Superior temporal gyrus (tissue), 1 donor: Measurements from ENCODE around the gene LYRM7.
"Not testable (repeated sequence)": the region's sequence is repeated elsewhere in the genome, so short reads cannot be mapped to it uniquely, and the experiment has no call there.

Experiments used
- DNase-seq: peaks from one replicate; pipeline ENCODE4 v3.0.0-alpha.2; 2016; ENCODE audit errors: extremely low spot score

Gene LYRM7

DNA sequence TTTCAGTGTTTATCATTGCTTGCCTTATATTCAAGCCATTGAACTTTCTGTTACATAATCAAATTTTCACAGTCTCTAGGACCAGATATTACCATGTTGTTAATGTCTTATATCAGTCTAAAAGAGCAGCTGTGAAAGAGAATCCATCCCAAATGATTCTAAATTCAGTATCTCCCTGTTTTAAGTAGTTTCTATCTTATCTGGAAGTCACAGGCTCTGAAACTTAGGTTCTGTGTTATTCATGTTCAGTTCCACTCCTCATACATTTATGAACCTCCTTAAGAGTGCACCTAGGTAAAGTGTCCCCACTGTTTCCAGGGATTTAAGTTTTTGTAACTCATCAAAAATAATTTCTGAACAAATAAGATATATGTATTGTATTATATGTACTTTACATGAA, 9.7 kb downstream of the LYRM7 start:
- no peak for DNase-seq

DNA sequence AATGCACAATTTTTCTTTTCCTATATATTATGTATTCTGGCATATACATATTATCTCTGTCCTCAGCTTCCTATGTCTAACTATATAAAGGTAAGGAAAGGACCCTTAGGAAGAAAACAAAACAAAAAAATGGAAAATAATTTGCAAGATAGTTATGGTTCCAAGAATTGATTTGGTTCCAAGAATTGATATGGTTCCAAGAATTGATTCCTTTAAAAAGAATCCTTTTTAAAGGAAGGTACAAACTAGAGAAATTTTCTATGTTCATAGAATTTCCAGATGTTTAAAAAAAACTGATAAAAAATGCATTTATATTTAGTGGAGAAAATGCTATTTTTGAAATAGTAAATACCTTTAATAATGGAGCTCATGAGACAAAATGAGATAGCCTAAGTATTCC, 12.1 kb downstream of the LYRM7 start:
- no peak for DNase-seq

DNA sequence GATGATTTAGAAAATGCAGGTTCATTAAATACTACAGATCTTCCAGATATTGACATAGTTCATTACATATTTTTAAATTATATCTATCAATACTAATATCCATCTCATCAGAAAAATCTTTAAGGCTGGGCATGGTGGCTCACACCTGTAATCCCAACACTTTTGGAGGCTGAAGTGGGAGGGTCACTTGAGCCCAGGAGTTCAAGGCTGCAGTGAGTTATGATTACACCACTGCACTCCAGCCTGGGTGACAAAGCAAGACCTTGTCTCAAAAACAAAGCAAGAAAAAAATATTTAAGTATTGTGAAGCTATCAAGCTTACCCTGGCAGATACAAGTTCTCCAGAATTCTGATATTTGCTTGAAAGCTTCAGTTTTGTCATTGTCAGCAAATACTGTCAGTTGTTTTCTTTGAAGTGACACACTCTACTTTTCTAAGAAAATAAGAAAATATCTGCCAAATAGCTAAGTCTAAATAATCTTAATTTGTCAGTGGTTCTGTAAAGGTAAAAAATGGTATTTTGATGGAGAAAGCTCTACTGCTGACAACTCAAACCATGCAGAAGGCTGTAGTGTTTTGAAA, 14.9 kb downstream of the LYRM7 start:
- DNase-seq = no peak

DNA sequence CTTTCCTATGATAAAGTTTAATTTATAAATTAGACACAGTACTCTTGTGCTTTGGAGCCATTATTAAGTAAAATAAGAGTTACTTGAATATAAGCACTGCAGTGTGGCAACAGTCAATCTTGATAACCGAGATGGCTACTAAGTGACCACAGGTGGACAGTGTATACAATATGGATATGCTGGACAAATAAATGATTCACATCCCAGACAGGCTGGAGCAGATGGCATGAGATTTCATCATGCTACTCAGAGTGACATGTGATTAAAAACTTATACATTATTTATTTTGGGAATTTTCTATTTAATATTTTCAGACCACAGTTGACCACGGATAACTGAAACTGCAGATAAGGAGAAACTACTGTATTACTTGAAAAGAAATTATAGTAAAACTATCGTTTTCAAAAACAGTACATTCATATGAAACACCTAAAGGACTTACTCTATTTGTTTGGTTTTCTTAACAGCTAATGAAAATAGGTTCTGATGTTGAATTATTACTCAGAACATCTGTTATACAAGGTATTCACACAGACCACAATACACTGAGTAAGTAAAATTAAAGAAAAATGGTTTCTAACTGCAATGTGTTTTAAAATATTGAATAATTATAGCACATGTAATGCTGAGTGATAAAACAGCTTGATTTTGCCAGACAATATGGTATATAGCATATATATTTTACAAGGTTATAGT, 16.0 kb downstream of the LYRM7 start:
- DNase-seq = no peak

DNA sequence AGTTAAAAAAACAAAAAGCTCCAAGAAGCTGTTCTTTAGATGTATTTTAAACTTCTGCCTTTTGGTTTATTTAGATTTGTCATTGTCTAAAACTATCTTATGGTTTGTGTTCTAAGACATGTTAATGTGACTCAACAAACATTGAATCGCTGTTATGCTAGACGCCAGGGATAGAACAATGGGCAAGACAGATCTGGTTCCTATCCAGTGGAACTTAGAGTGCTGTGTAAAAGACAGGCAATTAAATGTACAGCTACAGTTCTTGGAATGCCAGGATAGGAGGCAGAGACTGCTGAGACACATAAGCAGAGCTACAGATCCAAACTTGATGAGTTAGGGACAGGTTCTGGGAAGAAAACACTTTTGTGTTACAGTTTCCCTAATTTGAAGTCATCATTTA, 22.4 kb downstream of the LYRM7 start:
- DNase-seq = peak; percentile 60

DNA sequence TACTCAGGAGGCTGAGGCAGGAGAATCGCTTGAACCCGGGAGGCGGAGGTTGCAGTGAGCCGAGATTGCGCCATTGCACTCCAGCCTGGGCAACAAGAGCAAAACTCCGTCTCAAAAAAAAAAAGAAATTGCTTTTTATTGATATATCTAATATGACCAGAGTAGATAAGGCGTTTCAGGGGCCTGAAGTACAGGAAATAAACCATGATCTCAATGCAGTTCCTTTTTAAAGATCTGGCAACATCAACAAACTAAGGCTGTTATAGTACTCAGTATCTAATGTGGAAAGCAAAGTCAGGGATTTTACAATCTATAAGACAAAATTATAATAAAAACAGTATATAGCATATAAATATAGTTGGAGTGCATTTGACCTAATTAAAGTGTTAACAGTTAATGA, 23.2 kb downstream of the LYRM7 start:
- DNase-seq = not testable (repeated sequence)

DNA sequence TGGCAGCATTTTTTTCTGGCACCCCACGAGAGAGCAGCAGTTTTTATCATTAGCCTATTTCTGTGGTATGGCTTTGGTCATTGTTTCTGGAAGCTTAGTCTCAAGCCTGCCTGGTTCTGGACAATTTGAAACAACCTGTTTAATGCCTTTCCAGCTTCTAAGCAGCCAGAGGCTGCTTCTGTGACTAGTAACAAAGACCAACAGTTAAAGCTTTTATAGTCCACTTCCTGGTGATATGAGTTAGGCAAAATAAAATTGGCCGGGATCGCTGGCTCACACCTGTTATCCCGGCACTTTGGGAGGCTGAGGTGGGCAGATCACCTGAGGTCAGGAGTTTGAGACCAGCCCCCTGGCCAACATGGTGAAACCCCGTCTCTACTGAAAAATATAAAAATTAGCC, 24.0 kb downstream of the LYRM7 start:
- no peak for DNase-seq

DNA sequence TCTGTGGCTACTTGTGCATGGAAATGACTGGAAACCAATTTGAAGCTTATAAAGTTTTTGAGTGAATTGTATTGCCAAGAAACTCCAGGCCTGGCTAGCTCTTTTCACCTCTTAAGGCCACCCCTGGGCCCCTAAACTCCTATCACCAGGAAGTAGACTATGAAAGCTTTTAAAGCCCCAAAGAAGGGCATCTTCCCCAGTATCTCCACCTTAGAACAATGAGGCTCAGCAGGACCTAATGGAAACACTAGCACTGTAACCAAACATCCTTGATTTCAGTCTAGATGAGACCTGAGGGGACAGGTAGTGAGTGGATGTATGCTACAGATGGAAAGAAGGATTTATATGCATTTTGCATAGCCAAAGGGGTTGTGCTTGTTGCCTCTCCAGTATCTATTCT, 25.0 kb downstream of the LYRM7 start:
- no peak for DNase-seq

DNA sequence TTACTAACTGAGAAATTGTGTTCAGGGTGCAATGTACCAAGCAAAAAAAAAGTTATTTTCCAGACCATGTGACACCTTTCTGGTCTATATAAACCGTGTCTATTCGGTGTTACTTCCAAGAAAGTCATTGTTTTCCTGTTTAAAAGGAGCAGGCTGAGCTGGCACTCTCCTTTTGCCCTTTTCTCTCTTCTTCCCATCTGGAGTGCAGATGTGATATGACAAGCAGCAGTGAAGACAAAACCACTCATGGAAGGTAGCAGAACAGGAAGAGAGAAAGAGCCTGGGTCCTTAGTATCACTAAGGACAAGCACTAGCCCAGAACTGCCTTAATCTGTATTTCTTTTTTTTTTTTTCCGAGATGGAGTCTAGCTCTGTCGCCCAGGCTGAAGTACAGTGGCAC, 25.6 kb downstream of the LYRM7 start:
- no peak for DNase-seq

DNA sequence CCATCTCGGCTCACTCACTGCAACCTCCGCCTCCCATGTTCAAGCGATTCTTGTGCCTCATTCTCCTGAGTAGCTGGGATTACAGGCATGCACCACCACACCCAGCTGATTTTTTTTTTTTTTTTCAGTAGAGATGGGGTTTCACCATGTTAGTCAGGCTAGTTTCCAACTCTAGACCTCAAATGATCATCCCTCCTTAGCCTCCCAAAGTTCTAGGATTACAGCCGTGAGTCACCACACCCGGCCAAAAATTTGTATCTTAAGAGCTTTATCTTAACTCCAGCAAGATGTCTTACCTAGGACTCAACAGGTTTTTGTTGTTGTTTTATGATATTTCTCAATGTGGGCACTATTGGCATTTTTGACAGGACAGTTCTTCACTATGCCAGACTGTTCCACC, 27.9 kb downstream of the LYRM7 start:
- no peak for DNase-seq

DNA sequence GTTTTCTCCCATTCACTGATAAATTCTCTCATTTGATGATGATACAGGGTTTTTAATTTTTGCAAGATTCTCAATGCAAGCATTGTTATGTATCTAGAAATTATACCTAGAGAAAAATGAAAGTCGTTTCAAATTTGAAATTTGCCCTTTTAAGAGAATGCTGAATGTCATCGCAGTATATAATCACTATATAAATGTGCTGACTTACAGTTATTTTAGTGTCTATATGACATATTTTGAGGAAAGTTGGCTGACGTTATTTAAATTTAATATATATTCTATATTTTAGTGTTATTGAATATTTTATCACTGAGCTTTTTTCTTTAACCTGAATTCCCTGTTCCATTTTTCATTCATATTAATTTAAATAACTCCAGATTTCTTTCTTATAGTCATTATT, 29.8 kb downstream of the LYRM7 start:
- no peak for DNase-seq

DNA sequence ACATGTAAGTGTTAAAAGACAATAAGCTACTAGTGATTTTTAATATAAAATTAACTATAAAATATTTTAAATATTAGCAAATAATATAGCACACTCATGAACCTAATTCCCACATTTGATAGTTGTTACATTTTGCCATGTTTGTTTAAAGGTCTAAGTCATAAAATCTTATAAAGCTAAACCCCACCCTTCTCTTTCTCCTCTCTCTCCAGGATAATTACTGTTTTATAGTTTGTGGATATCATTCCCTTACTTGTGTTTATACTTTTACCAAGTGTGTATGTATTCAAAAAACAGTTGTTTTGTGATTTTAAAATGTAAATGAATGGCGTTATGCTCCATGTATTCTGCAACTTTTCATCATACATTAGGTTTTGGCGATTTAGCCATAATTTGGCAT, 34.2 kb downstream of the LYRM7 start:
- no peak for DNase-seq

DNA sequence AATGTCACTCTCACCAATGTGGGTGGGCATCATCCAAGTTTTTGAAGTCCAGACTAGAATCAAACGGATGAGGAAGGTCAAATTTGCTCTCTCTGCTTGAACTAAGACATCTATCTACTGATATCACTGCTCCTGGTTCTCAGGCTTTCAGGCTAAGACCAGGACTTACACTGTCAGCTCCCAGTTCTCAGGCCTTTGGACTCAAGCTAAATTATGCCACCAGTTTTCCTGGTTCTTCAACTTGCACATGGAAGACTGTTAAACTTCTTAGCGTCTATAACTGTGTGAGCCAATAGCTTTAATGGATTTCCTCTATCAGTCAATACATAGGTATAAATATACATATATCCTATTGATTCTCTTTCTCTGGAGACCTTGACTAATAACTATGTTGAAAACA, 35.3 kb downstream of the LYRM7 start:
- DNase-seq = no peak

DNA sequence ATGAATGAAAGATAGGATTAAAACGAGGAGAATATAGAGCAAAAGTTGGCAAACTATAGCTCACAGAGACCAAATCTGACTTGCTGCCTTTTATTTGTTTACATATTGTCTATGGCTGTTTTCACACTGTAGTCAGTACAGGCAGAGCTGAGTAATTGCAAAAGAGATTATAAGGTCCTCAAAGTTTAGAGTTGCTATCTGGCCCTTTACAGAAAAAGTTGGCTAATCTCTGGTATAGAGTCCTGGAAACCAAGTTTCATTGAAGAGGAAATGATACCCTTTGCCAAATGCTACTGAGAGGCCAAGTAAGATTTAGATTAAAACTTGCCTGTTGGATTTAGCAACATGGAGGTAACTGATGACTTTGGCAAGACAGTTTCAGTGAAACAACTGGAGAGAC, 36.0 kb downstream of the LYRM7 start:
- DNase-seq = no peak

DNA sequence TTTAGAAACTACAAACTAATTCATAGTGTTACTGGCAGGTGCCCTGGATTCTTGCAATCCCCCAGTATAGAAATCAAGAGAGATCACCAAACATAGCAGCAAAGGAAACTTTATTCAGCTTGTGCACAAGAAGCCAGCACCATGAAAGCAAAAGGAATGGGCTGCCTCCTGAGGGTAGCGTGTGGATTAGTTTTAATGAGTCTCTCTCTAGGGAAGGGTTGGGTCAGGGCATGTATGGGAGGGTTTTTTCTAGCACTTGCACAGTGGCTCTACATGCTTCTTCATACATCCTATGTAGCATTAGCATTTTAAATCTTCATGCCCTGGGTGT, 38.4 kb downstream of the LYRM7 start:
- no peak for DNase-seq

DNA sequence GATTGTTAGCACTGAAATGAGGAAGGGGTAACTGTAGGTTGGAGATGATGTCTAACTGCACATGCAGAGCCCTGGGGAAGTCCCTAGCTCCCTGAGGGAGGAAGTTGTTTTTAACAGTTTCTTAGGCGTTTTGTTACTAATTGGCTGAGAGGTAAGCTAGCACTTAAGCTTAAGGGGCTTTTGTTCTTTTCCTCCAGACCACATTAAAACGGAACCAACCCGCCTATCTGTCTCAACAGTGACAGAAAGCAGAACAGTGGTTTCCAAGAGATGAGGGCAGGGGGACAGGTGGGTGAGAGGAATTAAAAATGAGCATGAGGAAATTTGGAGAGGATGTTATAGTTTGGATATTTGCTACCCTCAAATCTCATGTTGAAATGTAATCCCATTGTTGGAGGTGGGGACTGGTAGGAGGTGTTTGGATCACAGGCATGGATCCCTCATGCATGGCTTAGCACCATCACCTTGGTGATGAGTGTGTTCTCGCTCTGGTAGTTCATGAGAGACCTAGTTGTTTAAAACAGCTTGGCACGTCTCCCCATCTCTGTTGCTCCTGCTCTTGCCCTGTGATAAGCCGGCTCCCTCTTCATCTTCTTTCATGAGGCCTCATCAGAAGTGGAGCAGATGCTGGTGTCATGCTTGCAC, 38.9 kb downstream of the LYRM7 start:
- no peak for DNase-seq

DNA sequence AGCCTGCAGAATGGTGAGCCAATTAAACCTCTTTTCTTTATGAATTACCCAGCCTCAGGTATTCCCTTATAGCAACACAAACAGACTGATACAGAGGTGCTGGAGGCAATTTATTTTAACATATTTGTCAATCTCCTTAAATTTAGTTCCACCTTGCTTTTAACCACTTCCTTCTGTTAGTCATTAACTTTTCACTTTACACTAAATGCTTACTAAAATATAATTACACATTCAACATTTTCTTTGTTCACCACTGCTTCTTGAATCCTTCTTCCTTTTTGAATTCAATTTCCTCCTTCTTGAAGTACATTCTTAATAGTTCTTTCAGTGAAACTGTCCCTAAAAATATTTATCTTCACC, 39.4 kb downstream of the LYRM7 start:
- DNase-seq = no peak

DNA sequence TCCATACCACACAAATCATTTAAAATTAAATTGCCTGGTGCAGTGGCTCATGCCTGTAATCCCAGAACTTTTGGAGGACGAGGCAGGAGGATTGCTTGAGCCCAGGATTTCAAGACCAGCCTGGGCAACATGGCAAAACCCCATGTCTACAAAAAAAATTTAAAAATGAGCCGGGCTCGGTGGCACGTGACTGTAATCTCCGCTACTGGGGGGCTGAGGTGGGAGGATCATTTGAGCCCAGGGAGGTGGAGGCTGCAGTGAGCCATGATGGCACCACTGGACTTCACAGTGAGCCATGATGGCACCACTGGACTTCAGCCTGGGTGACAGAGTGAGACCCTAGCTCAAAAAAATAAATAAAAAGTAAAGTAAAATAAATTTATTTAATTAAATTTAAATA, 40.9 kb downstream of the LYRM7 start:
- no peak for DNase-seq

DNA sequence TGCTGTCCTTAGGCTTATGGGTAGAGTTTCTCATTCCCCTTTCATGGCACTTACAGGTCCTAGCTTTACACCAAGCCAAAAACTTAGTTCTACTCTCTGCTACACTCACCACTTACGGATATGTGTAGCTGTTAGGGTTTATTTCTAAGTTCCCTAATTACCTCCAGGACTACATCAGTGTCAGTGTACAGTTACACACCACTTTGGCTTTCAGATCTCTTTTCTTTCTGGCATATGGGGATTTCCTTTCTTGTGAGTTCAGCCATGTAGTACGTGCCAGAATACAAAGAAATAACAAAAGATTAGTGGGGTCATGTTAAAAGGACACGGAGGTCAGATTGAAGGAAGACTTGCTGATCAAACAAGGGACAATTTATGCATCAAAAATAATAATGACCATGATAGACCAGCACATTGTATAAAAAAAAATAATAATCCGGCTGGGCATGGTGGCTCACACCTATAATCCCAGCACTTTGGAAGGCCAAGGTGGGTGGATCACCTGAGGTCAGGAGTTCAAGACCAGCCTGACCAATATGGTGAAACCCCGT, 41.8 kb downstream of the LYRM7 start:
- DNase-seq = no peak

DNA sequence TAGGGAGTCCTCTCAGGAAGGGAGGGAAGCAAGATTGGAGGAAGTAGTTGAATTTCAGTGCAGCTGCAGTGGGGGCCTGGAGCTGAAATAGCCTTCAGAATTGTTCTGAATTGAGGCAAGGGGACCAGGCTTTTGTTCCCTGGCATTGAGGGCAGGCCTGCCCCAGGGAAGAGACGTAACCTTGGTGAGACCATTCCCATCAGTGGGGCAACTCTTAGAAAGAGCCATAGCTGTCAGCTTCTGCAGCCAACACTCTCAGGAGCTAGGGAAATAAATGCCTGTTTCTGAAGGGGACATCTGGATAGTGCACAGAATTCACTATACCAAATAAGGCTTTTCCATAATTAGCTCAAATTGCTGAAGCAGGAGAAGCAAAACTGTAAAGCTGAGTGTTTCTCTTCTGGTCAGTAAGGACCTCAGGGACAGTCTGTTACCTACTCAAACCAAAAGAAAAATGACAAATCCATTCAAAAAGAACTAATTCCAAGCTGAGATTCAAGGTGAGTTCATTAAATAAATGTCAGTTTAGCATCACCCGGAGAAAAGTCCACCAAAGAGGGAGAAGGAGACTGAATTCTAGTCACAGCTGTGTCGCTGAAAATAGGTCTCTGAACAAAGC, 44.0 kb downstream of the LYRM7 start:
- peak; percentile 68 for DNase-seq

DNA sequence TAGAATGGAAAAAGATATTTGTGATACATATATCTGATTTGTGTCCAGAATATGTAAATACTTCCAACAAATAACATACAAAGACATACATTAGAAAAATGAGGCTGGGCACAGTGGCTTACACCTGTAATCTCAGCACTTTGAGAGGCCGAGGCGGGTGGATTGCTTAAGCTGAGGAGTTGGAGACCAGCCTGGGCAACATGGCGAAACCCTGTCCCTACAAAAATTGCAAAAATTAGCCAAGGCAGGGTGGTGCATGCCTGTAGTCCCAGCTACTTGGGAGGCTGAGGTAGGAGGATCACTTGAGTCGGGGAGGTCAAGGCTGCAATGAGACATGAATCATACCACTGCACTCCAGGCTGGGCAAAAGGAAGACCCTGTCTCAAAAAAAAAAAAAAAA, 47.0 kb downstream of the LYRM7 start:
- no peak for DNase-seq

DNA sequence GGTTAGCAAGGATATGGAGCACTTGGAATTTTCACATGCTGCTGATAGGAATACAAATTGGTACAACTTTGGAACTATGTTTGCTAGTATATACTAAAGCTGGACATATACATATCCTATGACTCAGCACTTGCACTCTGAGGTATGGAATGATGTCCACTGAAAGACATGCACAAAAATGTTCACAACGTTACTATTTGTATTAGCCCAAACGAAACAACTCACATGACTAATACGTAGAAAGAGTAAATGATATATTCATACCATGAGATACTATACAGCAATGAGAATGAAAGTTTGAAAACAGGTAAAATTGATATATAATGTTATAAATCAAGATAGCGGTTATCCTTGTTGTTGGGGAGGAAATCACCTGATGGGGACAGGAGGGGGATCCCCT, 47.6 kb downstream of the LYRM7 start:
- DNase-seq = no peak

DNA sequence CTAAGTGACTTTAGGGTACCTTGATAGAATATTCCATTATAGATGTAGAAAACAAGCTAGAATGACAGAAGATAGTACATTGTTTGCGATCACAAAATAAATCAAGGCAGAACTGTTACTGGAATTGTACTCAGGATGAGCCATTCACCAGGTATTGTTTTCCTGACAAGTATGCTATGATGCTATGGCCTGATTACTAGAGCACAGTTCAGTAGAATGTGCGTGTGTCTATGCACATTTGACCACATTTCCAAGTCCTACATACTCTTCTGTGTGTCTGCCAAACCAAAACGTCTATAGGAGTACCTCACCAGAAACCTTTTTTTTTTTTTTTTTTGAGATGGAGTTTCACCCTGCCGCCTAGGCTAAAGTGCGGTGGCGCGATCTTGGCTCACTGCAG, 49.8 kb downstream of the LYRM7 start:
- no peak for DNase-seq
